RKO (cell line): ENCODE results near the gene PARD3B.

Source experiments
- DNase-seq: peaks from one replicate; pipeline ENCODE4 v3.0.0-alpha.2; 2016; ENCODE audit warnings: low spot score

PARD3B gene

DNA sequence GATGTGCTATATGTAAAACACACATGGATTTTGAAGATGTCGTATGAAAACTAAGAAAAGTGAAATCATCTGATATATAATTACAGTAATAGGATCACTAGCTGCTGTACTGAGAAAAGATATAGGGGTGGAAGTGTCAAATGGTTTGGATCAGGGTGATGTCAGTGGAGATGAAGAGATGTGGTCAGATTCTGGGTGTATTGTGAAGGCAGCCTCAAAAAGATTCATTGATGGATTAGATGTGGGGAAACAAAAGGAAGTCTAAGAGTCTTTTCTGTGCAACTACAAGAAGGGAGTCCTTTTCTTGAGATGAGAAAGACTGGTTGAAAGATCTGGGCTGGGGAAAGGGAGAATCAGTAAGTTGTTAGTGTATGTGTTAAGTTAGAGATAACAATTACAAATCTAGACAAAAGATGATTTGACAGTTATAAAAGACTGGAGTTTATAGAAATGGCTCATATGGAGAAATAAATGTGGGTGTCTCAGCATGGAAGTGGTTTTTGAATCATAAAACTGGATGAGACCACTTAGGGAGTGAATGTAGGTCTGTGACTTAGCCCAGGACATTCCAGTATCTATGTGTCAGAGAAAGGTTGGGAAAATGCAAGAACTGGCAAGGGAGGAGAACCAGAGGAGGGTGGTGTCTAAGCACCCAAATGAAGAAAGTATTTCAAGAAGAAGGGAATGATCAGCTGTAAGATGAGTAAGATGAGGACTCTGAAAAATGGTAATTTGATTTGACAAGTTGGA lies 347.4 kb downstream of the PARD3B start:
- peak; percentile 24 for DNase-seq

- no peak for DNase-seq
Observed at GRCh38 chr2:204896146-204896545, 350.9 kb downstream of the PARD3B start.

DNA sequence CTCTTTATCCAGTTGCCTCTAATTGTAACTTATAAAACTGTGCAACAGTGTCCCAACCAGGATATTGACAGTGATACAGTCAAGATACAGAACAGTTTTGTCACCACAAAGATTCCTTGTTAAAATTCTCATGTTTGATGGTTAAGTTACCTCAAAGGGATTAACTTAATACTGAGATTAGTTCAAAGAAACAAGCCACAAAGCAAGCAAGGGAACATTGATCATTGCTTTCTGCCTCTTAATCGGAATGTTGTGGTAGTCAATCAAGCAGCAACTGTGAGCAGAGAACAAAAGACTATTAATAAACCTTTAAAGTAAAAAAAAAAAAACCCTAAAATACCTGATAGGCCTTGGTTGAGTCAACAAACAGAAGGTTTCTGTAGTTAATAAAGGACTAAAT lies 352.3 kb downstream of the PARD3B start:
- no peak for DNase-seq

GRCh38 chr2:204898928-204899640 lies 353.8 kb downstream of the PARD3B start:
- no peak for DNase-seq

DNA sequence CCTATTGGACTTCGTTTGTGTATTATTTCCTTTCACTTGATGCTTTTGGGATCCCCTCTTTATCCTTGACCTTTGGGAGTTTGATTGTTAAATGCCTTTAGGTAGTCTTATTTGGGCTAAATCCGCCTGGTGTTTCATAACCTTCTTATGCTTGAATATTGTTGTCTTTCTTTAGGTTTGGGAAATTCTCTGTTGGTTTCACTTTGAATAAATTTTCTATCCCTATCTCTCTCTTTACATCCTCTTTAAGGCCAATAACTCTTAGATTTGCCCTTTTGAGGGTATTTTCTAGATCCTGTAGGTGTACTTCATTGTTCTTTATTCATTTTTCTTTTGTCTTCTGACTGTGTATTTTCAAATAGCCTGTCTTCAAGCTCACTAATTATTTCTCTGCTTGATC lies 354.7 kb downstream of the PARD3B start:
- no peak for DNase-seq

DNA sequence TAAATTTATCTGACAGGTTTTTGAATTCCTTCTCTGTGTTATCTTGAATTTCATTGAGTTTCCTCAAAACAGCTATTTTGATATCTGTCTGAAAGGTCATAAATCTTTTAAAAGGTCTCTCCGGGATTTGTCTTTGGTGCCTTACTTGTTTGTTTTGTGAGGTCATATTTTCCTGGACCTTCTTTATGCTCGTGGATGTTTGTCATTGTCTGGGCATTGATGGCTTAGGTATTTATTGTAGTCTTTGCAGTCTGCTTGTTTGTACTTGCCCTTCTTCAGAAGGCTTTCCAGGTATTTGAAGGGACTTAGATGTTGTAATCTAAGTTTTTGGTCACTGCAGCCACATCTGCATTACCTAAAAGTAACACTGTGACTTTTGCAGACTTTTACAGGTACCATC lies 355.2 kb downstream of the PARD3B start:
- no peak for DNase-seq

DNA sequence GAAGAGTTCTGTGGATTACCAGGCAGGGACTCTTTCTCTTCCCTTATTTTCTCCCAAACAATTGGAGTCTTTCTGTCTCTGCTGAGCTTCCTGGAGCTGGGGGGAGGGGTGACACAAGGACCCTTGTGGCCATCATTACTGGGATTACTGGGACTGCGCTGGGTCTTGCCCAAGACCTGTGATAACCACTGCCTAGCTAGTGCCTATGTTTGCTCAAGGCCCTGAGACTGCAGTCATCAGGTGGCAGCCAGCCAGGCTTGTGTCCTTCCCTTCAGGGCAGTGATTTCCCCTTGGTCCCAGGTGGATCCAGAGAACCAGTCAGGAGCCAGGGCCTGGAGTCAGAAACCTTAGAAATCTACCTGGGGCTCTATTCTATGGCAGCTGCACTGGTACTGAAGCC lies 355.6 kb downstream of the PARD3B start:
- DNase-seq = no peak

DNA sequence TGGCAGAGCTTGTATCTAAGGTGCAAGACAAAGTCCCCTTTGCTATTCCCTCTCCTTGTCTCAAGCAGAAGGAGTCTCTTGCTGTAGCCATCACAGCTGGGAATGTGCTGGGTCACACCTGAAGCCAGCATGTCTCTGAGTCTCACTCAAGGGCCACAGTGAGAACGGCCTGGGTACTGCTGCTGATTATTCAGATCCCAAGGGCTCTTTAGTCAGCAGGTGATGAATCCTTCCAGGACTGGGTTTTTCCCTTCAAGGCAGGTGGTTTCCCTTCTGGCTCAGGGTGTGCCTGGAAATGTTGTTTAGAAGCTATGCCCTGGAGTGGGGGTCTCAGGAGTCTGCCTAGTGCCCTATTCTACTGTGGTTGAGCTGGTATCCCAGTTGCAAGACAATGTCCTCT lies 356.3 kb downstream of the PARD3B start:
- no peak for DNase-seq

DNA sequence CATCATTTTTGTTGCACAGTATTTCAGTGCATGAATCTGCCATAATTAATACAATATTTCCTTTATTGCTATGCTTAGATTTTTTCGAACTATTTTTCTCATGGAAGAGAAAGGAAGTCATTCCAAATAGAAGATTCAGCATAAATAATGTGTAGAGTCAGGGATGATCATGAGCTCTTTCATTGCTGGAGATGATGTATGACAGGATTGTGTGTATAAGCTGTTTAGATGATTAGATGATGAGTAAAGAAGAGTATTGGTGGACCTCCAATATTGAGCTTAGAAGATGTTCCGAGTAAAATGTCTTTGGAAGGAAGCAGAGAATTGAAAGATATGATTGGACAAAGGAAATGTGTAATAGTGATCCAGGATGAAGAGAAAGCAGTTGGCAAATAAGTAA lies 364.5 kb downstream of the PARD3B start:
- no peak for DNase-seq

DNA sequence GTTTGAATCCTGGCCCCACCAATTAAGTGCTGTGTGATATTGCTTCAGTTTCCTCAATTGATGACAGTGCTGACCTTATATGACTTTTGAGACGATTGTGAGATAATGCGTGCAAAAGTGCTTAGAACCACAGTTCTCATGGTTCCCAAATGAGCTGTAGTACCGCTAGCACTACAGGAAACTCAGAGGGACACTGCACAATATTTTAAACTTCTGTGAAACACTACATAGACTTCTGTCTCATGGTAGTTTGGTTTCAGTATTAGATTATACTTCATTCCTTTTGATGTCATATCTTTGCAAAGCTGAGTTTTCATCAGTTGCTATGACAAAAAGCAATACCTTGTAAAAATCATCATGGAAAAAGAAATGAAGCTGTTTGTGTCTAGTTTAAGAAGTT lies 368.0 kb downstream of the PARD3B start:
- DNase-seq = no peak

DNA sequence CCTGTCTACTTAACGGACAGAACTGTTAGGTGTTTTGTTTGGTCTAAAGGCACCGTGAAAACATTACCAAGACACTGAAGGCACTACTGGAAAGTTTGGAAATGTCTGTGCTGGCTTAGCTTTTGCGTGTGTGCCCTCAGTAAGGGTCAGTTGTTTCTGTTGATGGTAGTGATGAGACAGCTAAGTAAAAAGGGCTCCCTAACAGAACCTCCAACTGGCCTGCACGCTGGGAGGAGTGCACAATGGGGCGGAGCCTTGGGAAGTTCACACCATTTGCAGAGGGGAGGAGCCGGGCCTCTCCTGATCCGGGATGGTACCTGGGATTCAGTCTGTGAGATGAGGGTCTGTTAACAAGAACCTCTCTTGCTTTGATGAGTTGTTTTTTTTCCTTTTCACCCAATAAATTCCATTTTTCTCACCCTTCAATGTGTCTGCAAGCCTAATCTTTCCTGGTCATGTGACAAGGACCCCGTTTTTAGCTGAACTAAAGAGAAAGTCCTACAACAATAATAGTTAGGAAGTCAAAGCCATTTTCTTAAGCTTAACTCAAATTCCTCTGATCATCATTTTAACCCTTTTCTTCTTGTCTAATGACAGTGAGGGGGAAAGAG lies 368.7 kb downstream of the PARD3B start:
- no peak for DNase-seq

- DNase-seq = no peak
Observed at GRCh38 chr2:204914708-204915107, 369.4 kb downstream of the PARD3B start.

DNA sequence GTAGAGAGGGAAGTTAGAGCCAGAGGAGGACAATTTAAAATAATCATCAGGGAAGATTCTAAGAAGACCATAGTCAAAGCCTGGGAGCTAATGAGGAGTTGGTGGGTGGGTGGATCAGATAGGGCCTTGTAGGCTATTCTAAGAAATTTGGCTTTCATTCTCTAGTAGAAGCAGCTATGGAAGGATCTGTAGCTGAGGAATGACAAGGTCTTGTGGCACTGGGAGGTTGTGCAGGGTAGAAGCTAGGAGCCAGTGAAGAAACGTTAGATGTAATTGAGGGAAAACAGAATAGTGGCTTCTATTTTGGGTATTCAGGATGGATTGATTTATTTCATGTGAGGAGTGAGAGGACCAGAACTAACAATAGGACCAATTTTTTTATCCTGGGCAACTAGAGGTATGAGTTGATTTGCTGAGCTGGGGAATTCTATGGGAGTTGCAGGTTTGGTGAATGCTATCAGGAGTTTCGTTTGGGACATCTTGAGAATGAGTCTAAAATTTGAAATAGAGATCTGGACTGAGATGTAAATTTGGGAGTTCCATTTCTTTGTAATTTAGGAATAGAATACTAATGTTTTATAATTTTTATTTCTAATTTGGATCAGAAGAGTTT lies 371.9 kb downstream of the PARD3B start:
- no peak for DNase-seq

DNA sequence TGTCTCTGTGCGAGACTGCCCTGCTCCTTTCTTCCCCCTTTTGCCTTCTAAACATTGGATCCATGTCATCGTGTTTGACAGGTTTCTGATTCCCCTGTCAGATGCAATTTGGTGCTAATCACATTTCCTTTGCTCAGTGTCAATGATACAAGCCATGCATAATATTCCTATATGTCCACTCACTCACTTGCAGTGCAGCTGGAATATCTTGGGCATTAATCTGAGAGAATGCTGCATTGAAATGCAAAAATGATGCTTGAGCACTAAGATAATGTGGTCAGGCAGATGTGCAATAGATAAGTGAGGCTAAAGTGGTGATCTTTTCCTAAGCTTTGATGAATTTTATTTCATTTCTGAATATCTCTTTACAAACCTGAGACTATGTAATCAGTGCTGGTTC lies 375.5 kb downstream of the PARD3B start:
- no peak for DNase-seq

- DNase-seq = no peak
Observed at GRCh38 chr2:204923957-204924356, 378.7 kb downstream of the PARD3B start.

DNA sequence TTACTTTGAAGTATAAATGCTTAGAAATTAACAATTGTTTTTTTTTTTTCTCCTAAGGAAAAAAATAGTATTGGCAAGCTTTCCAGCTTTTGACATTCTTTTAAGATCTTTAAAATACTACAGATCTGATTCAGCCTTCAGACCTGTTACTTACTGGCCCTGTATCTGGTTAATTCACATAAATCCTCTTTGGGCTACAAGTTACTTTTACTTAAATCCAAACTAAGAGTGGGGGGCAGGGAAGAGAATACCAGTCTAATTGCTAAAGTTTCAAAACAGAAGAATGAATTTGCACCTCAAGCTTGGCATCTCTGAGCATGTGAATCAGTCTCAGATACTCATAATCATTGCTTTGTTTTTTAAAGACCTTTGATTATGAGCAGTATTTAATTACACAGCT lies 386.3 kb downstream of the PARD3B start:
- no peak for DNase-seq

DNA sequence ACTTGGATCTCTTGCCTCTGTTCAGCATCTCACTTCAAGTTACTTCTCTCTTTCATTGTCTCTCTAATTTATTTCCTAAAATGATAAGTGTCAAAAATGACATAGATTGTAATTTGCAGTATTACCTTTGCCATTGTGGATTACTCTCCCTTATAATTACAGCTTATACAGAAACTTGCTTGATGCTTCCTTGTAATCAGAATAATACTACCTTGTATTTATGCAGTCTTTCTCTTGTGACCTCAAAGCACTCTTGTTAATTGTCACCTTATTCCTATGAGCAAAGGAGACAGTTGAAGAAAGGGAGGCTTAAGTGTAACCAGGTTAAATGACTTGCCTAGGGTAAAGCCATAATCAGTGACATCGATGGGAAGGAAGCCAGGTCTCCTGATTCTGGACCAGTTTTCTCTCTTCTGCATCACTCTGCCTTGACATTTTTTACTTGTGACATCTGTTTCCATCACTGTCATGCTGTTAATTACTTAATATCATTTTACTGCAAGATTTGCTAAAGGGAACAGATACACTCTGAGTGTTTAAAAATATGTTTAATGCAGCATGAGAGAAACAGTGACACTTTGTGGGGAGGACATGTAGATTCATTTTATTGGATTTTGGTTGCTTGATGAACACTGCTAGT lies 388.6 kb downstream of the PARD3B start:
- DNase-seq = no peak

DNA sequence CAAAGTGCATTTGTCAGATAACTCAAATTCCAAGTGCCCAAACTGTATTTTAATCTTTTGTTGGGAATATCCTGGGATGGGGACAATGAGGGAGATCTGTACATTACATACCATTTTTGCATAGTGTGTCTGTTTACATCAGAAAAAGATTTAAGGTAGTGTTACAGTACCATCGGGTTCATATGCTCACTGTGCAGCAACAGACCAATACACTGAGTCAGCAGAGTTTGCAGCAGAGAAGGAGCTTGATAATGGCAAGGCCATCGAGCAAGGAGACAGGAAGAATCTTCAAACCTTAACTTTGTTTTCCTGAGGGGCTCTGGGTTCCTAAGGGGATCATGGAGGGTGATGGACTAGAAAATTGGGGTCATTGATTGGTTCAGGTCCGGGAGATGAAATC lies 399.7 kb downstream of the PARD3B start:
- DNase-seq = no peak

GRCh38 chr2:204945376-204945775 lies 400.1 kb downstream of the PARD3B start:
- DNase-seq = no peak

- DNase-seq = no peak
Observed at GRCh38 chr2:204946892-204947291, 401.6 kb downstream of the PARD3B start.

- DNase-seq = no peak
Observed at GRCh38 chr2:204947405-204947804, 402.1 kb downstream of the PARD3B start.

DNA sequence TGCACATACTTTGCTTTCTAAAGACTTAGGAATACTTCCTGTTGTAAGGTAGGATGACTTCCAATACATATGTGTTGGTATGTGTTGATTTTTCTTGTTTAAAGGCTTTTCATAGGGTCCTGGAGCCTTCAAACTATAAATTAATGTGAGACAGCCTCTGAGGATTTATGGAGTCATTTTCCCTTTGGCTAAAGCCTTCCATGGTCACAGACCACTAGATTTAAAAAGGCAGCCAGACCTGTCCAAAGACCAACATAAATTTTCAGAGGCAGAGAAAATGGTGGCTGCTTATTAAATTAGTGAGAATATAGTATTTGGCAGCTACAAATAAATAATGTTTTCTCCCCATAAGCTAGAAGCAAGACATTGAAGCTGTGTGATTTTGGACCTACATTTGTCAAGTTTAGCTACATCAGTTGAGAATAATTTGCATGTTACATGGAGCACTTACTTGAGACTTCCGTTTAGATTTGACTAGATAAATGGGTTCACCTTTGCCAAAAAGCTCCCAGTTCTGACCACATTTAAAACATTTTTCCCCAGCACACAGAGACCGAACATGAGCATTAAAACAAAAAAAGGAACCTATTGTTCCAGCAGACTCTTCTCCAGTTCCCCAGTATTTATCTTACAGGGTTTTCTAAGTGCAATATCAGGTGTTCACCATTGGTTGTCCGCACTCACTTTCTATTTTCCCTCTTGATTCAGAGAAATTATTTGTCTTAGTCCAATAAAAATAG lies 402.9 kb downstream of the PARD3B start:
- DNase-seq = no peak
